GM19455 (cell line): ENCODE data around the gene USE1.

ENCODE experiments used
- ATAC-seq: cut with Tn5 transposase; IDR thresholded peaks from one replicate; pipeline ENCODE4 v1.9.1; 2021; ENCODE audit not compliant: unreplicated experiment

The USE1 gene

DNA sequence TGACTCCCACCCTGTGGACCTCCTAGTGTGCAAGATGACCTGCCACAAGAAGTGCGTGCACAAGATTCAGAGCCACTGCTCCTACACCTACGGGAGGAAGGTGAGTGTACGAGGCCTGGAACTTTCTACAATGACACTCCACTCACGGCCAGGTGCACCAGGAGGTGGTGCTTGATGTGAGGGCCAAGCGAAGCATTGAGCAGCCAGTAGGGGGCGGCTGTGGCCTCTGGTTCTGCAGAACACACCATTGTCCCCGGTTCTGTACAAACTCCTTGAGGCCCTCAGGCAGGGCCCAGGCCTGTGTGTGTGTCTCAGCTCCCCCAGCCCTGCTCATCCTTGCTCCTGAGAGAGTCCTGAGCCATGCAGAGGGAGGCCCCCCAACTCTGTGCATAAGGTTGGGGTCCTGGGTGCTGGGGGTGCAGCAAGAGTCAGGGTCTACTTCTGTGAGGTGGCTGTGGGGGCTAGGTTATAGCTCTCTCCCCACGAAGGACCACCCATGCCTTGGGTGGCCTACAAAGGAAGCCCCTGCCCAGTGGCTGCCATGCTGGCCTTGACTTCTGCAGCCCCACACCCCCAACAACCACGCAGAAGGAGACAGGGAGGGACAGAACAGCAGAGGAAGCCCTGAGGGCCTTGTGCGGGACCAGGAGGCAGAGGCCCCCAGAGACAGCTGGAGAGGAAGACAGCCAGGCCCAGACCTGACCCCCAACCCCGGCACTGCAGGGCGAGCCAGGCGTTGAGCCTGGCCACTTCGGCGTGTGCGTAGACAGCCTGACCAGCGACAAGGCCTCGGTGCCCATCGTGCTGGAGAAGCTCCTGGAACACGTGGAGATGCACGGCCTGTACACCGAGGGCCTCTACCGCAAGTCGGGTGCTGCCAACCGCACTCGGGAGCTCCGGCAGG is 9.7 kb upstream of the USE1 start:
- ATAC-seq, result no peak

DNA sequence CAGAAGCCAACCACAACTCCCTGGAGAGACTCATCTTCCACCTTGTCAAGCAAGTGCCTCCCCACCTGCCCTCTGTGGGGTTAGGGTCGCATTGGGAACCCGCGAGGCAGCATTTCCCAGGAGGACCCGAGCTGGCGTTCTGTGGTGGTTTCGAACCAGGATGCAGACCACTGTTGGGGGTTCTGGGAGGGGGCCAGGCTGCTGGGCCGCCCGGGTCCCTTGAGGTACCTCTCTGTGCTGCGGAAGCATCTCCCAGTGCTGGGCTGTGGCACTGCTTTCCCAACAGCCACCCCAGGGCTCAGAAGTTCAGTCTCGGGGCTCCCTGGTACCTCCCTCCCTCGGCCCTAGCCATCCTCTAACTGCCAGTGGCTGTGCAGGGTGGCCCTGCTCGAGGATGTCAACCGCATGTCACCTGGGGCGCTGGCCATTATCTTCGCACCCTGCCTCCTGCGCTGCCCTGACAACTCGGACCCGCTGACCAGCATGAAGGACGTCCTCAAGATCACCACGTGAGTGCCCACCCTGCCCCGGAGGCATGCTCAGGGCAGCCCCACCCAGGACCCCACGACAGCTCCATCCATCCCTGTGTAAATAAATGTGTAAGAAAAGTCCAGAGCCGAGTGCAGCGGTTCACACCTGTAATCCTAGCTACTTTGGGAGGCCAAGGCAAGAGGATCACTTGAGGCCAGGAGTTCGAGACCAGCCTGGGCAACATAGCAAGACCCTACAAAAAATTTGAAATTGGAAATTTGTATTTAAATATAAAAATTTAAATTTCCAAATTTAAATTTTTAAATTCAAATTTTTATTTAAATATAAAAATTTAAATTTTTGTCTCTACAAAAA is 8.2 kb upstream of the USE1 start:
- no peak for ATAC-seq

DNA sequence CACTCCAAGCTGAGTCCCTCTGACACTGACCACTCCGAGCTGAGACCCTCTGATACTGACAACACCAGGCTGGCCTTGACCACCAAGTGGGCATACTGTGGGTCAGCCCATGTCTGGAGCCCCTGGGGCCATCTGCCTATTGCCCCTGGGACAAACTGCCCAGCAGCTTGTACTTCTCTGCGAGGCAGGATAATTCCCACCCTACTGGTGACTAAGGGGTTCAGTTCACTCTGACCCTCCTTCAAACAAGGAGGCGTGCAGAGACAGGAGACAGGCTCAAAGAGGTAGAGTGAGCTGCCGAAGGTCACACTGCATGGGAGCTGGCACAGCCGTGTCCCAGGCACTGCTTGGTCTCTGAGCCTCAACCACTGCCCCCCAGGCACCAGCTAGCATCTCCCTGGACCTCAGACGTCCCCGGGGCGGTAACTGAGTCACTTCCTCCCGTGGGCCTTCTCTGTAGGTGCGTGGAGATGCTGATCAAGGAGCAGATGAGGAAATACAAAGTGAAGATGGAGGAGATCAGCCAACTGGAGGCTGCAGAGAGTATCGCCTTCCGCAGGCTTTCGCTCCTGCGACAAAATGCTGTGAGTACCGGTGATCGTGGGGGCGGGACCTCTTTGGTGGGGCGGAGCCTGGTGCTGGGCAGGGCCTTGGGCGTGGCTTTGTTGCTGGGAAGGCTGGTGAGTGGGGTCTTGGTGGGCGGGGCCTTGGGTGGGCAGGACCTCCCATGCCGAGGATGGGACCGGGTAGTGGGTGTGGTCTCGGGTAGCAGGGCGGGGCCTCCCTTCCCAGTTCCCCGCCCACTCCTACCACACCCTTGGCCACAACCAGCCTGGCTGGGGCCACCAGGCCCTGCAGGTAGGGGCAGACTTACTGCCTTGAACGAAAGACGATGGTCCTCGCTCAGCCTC is 5.8 kb upstream of the USE1 start:
- no peak for ATAC-seq

DNA sequence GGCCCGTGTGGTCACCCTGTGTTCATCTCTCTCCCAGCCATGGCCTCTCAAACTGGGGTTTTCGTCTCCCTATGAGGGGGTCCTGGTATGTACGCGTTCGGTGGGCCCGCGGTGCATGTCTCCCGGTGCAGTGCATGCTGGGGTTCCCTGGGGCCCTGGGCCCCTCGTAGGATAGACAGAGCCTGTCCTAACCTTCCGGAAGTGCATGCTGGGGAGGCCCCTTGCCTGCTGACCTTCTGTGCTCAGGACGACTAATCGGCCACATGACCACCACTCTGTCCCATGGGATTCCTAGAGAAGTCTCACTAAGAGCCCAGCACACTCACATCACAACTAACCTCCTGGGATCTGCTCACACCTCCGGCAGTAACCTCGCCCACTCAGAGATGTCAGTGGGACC is 4.9 kb upstream of the USE1 start:
- ATAC-seq, result no peak

DNA sequence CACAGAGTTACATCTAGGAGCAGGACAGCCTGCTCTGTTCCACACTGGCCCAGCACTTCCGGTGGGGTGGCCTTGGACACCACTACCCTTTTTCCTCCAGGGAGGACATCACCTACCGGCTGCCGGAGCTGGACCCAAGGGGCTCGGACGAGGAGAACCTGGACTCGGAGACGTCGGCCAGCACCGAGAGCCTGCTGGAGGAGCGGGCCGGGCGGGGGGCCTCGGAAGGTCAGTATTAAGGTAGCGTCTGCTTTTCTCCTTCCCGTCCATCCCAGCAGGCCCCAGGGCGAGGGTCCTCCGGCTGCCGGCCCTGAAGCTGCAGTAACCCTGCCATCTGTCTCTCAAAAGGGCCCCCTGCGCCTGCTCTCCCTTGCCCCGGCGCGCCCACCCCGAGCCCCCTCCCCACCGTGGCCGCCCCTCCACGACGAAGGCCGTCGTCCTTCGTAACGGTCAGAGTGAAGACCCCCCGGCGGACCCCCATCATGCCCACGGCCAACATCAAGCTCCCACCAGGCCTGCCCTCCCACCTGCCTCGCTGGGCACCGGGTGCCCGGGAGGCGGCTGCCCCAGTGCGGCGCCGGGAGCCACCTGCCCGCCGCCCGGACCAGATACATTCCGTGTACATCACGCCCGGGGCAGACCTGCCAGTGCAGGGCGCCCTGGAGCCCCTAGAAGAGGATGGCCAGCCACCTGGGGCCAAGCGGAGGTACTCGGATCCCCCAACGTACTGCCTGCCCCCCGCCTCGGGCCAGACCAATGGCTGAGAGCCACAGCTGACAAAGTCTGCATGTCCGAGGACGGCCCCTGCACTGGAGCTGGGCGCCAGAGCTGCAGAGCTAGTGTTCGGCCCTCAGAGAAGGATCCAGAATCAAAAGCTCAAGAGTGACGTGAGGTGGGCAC is 3.4 kb upstream of the USE1 start:
- no peak for ATAC-seq

DNA sequence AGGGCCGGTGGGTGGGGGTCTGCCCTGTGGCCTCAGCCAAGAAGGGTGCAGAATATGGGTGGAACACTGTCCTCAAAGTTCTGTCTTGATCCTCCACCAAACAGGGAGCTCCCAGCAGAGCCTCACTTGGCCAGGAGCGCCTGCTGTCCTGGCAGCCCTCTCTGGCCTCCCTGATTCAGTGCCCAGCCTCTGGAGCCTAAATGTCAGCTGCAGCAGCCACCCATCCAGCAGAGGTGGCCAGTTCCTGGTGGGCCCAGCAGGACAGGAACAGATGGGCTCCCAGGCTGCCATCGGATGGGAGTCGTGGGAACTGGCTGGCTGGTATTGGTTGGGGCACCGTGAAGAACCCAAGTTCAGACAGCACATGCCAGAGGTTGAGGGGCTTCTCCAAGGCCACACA is 1.8 kb upstream of the USE1 start:
- ATAC-seq, result no peak

DNA sequence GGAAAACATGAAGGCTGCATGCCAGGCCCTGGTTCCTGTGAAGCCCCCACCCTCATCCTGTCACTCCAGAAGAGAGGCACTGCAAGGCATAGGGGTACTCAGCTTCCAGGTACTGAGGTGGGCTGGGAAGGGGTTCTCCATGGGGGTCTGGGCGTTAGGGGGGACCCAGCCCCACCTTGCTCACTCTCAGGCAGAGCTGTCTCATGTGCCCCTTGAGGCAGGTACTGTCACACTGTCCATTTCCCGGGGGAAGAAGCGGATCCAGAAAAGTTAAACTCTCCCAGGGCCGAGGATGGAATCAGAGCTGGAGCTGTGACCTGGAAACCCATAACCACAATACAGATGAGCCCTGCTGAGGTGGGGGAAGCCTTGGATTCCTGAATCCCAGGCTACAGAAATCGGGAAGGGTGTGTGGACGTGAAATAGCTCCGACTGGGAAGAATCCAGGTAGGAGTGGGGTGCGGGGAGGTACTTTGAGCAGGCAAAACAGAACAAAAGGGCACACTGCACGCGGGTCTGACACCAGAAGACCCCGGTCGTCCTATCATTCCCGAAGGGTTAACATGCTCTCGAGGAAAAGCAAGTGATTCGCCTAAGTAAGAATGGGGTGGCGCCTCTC is 540 bp upstream of the USE1 start:
- no peak for ATAC-seq

DNA sequence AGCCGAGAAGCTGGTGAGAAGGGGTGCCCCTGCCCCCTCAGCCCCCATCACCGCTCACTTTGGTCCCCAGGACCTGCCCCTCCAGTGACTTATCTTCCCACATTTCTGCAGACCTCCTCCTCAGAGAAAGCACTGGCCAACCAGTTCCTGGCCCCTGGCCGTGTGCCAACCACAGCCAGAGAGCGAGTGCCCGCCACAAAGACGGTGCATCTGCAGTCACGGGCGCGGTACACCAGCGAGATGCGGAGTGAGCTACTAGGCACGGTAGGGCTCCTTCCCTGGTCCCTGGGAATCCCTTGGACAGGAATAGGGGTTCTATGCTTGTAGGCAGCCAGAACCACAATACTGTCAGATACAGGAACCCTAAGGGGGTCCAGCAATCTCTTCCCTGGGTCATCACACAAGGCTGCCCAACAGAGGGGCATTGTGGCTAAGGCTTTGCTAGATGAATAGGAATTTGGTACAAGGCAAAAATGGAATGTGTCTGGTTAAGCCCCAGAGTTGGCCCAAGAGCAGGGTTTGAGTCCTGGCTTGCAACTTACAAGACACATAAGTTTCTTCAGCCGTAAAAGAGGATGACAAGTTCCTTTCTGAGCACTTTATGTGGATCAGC is 1.0 kb downstream of the USE1 start:
- no peak for ATAC-seq

DNA sequence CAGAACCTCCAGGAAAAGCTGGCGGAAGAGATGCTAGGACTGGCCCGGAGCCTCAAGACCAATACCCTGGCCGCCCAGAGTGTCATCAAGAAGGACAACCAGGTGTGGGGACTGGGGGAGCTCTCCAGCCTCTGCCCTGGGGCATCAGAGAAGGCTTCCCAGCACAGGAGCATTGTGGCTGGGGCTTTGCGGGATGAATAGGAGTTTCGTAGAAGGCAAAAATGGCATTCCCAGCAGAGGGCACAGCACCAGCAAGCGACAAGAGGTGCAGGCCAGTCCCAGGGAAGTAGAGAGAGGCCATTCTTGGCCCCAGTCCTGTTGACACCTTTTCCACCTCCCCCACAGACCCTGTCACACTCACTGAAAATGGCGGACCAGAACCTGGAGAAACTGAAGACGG is 4.1 kb downstream of the USE1 start:
- no peak for ATAC-seq

DNA sequence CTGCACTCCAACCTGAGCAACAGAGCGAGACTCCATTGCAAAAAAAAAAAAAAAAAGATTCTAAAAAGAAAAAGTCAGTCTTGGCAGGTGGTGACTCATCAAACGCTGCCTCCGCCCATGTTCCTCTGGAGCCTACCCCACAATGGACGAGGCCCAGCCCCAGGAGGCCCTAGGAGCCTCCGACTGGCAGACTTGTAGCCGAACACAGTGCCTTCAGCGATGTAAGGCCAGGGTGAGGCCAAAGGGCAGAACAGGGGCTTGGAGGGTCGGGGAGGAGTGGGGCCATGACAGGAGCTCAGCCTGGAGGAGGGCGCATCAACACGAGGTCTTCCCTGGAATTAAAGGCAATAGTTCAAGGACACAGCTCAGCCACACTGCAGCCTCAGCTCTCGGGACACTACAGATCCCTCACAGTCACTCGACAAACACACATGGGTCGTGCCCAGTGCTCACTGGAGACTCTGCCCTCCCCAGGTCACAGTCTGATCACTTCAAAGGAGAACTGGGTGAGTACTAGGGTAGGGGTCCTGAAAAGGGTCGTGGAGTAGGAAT is 5.1 kb downstream of the USE1 start:
- no peak for ATAC-seq

DNA sequence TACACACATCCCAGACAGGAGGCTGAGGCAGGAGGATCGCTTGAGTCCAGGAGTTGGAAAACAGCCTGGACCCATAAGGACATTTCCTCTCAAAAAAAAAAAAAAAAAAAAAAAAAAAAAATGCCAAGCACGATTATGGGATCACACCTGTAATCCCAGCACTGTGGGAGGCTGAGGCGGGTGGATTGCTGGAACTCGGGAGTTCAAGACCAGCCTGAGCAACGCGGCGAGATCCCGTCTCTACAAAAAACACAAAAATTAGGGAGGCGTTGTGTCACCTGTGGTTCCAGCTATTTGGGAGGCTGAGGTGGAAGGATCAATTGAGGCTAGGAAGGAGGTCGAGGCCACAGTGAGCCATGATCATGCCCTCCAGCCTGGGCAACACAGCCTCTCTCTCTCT is 9.9 kb downstream of the USE1 start:
- no peak for ATAC-seq

DNA sequence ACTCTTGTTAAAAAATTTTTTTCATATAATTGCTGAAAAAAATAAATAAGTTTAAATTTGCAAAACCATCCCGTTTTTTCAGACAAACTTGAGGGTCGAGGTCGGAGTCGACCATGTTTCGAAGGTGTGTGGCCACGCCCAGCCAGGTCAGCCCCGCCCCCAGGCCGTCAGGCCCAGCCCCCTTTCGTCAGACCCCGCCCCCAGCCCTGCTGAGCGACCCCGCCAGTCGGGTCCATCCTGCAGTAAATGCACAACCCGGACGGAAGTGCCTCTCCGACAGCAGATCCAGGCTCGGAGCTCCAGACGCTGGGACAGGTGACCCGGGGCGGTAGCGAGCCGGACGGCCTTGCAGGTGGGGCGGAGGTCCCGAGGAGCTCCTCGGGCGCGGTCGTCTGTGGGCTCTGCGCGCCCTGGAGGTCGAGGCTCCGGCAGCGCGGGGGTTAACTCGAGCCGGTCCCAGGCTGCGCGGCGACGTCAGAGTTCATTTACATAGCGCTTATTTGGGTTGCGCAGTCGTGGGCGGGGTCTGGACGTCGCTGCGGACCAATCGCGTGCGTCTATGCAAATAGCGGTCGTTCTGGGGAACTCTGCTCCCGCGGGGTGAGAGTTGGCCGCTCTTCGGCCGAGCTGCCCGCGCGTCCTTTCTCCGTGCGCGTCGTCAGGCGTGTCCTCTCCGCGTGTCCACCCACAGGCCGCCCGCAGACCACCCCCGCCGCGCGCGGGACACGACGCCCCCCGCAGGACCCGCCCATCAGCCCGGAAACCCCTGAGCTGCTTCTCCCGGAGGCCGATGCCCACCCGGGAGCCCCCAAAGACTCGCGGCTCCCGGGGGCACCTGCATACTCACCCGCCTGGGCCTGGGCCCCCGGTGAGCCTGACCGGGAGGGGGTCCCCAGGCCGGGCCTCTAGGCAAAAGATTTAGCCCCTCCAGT is 11.1 kb downstream of the USE1 start, which contains the start of gene OCEL1:
TSS of gene OCEL1 (plus strand) at position 225 of the 932 bp plus-strand sequence. CDS start at position 247, 22 bp downstream.
- ATAC-seq, result peak; percentile 87

DNA sequence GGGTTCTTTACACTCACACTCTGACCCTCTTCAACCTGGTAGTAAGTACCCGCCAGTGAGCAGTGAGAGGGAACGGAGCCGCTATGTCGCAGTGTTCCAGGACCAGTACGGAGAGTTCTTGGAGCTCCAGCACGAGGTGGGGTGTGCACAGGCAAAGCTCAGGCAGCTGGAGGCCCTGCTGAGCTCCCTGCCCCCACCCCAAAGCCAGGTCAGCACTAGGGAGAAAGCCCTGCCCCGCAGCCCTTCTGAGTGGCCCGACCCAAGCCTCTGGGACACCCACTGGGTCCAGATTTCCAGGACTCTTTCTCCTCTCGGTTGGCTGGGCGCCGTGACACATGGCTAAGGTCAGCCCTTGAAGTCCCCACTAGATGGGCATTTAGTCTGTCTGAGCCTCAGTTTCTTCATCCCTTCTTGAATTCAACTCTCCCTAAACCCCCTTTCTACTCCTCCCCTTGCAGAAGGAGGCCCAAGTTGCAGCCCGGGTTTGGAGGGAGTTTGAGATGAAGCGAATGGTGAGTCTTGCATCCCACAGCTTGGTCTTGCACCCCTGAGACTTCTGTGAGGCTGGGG is 12.7 kb downstream of the USE1 start:
- ATAC-seq, result no peak

DNA sequence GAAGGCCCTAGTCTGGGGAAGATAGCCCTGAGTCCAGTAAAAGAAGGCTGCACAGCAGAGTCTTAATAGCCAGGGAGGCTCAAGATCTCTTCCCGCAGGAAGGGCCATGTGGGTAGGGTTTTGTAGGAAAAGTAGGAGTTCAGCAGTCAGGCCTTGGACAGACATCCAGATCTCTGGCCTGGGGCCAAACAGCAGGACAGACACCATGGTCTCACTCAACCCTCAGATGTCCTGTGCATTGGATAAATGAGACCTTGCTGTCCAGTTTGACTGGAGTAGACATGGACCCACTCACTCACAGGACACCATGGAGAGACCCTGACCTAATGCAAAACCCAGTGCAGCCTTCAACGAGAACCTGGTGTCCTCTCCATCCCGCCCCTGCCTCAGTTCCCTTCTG is 14.7 kb downstream of the USE1 start:
- ATAC-seq, result no peak

DNA sequence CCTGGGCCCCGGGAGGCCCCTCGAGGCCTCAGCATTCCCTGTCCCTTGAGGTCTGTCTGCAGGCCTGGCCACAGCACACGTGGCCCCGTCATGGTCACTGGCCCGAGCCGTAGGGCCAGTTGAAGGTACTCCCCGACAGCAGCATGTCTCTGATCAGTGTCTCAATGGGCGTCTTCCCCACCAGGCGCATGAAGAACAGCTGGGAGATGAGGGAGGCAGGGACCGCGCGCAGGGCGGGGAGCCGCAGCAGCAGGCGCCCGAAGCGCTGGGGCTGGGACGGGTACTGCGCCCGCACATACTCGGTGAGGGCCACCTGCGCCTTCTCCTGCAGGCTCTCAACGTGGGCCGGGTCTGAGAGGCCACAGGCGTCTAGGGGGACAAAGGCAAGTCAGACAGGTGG is 17.1 kb downstream of the USE1 start:
- no peak for ATAC-seq

DNA sequence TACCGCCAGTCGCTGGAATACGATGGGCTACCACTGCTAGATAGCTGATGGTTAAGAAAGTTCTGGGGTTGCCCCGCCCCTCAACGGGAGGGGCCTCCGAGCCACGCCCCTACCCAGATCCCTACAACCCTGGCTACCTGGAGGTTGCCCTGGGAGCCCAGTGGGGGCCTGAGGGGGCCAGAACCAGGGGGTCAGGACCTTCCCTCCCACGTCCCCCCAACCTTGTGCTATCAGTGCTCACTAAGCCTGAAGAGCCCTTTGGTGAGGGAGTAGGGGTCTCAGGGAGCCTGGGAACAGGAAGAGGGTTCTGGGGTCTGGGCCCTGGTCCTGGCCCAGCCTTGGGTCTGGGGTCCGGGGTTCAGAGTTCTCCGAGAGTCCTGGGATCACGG is 19.7 kb downstream of the USE1 start:
- no peak for ATAC-seq

DNA sequence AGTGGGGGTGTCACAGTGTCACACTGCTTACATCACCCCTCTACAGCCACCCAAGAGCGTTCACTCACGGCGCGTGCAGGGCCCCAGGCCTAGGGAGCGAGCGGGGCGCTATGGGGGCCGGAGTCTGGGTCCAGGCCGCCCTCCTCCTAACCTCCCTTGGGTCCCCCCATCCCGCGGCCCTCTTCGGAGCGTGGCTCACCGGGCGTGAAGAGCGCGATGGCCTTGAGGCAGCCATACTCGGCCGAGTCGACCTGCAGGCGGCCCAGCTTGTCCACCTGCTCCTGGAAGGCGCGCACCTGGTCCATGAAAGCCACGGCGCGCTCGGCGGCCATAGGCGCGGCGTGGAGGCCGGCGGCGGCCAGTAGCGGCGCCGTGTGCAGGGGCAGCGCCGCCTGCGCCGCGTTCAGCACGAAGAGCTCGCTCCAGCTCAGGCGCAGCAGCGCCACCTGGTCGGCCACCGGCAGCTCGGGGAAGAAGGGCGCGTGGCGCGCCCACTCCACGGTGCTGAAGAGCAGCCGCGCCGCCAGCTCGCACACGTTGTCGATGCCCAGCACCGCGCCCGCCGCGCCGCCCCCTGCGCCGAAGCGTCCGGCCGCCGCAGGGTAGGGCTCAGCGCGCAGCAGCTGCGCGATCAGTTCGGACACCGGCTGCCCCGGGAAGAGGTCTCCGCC is 20.3 kb downstream of the USE1 start:
- ATAC-seq, result no peak
